T-helper 17 cell (primary cell): Measurements from ENCODE around the gene EFHB. TPM values are rescaled to one million over a fixed set of nuclear protein-coding genes. Genes with fewer than 3 reads are reported as not detected.

Experiments used
- ATAC-seq: fragments of 150-1000 bp; cut with Tn5 transposase; 2 replicates; pipeline ENCODE4 v1.10.0; 2021; ENCODE audit warnings: mild to moderate bottlenecking, moderate library complexity
- DNase-seq, 3 donors: peaks; one replicate each; pipeline versions ENCODE4 v3.0.0 to v3.0.0-alpha.2; 2020 to 2021
- H3K9me3 ChIP-seq: one replicate; pipeline ENCODE4 v1.7.0; 2013; ENCODE audit warnings: low read length, mild to moderate bottlenecking; ENCODE audit not compliant: control insufficient read depth, poor library complexity, severe bottlenecking
- H3K27ac Mint-ChIP-seq: one replicate; pipeline ENCODE4 v1.8.0; 2022; ENCODE audit warnings: mild to moderate bottlenecking, moderate library complexity, mixed read lengths
- H3K27me3 Mint-ChIP-seq: one replicate; pipeline ENCODE4 v1.8.0; 2022; ENCODE audit warnings: mixed read lengths
- H3K36me3 Mint-ChIP-seq: one replicate; pipeline ENCODE4 v1.8.0; 2022; ENCODE audit warnings: low read depth, mixed read lengths
- H3K4me1 Mint-ChIP-seq: one replicate; pipeline ENCODE4 v1.8.0; 2022; ENCODE audit warnings: mild to moderate bottlenecking, mixed read lengths
- H3K4me3 Mint-ChIP-seq: one replicate; pipeline ENCODE4 v1.8.0; 2022; ENCODE audit warnings: mild to moderate bottlenecking, moderate library complexity, mixed read lengths
- total RNA-seq, 4 donors: library from RNA in 2 of 4; stranded (reverse) in 2 of 4; gene quantifications; one replicate each; pipeline ENCODE4 v1.2.3 and lab custom pipeline; 2022 to 2026

EFHB gene
- total RNA-seq, 2 donors from 2014 or later, result 0.68 to 1.0 TPM

GRCh38 chr3:19946832-19947548, 13.0 kb upstream of the EFHB start, which contains the start of gene RAB5A:
RAB5A (plus strand) TSS chr3:19947097; CDS start chr3:19950899, 3,802 bp downstream.
- H3K9me3 ChIP-seq, result no peaks in the 10 kb centered on the region
- Mint-ChIP-seq H3K36me3 (peaks cover 10% of the 10 kb centered on the region), H3K4me1 (peaks cover 37% of the 10 kb centered on the region), H3K4me3 (peak within 1 kb of the TSS; percentile 99), H3K27ac (peak within 1 kb of the TSS; percentile 98), H3K27me3 (no peaks in the 10 kb centered on the region)
- ATAC-seq (peak; percentile 83), DNase-seq (peak; percentile 91 to 95 (median 93))

- peaks cover 6% of the 10 kb centered on the region for H3K36me3 Mint-ChIP-seq
- no peak for DNase-seq
- no peaks in the 10 kb centered on the region for H3K27me3 Mint-ChIP-seq
- H3K9me3 ChIP-seq, result no peaks in the 10 kb centered on the region
- H3K4me1 Mint-ChIP-seq, result peaks cover 33% of the 10 kb centered on the region
- ATAC-seq, result peak; percentile 5
- peak overlapping the region; percentile 99 for H3K4me3 Mint-ChIP-seq
- H3K27ac Mint-ChIP-seq, result peak overlapping the region; percentile 98
Measured at GRCh38 chr3:19945969-19946831, 12.2 kb upstream of the EFHB start.

- Mint-ChIP-seq H3K4me1 (peaks cover 30% of the 10 kb centered on the region), H3K27ac (peak overlapping the region; percentile 98), H3K27me3 (no peaks in the 10 kb centered on the region), H3K4me3 (peak overlapping the region; percentile 99), H3K36me3 (peaks cover 6% of the 10 kb centered on the region)
- DNase-seq (no peak), ATAC-seq (no peak)
- no peaks in the 10 kb centered on the region for H3K9me3 ChIP-seq
Measured at GRCh38 chr3:19945534-19945933, 11.5 kb upstream of the EFHB start.

- DNase-seq (no peak), ATAC-seq (no peak)
- no peaks in the 10 kb centered on the region for H3K9me3 ChIP-seq
- Mint-ChIP-seq H3K4me3 (no peak overlapping the region), H3K27me3 (peaks cover 7% of the 10 kb centered on the region), H3K27ac (no peak overlapping the region), H3K36me3 (peaks cover 8% of the 10 kb centered on the region), H3K4me1 (peaks cover 2% of the 10 kb centered on the region)
Measured at GRCh38 chr3:19940643-19941042, 6.6 kb upstream of the EFHB start.

GRCh38 chr3:19938295-19938627, 4.2 kb upstream of the EFHB start:
- peaks cover 7% of the 10 kb centered on the region for H3K27me3 Mint-ChIP-seq
- no peak for ATAC-seq
- no peak overlapping the region for H3K27ac Mint-ChIP-seq
- no peaks in the 10 kb centered on the region for H3K4me1 Mint-ChIP-seq
- peaks cover 8% of the 10 kb centered on the region for H3K36me3 Mint-ChIP-seq
- no peak for DNase-seq
- no peaks in the 10 kb centered on the region for H3K9me3 ChIP-seq
- H3K4me3 Mint-ChIP-seq, result no peak overlapping the region

- ATAC-seq (no peak), DNase-seq (no peak)
- peaks cover 10% of the 10 kb centered on the region for H3K36me3 Mint-ChIP-seq
- peaks cover 12% of the 10 kb centered on the region for H3K27me3 Mint-ChIP-seq
- no peaks in the 10 kb centered on the region for H3K9me3 ChIP-seq
- H3K4me3 Mint-ChIP-seq, result no peak overlapping the region
- no peak overlapping the region for H3K27ac Mint-ChIP-seq
- H3K4me1 Mint-ChIP-seq, result no peaks in the 10 kb centered on the region
Measured at GRCh38 chr3:19937459-19938294, 3.7 kb upstream of the EFHB start.

GRCh38 chr3:19932422-19932821, 1.6 kb downstream of the EFHB start:
- Mint-ChIP-seq H3K27ac (no peak overlapping the region), H3K4me3 (no peak overlapping the region), H3K27me3 (peaks cover 14% of the 10 kb centered on the region)

GRCh38 chr3:19931767-19932188, 2.2 kb downstream of the EFHB start:
- H3K4me3 Mint-ChIP-seq, result no peak overlapping the region

More at GRCh38 chr3:19932422-19932821, 1.6 kb downstream of the EFHB start:
- no peaks in the 10 kb centered on the region for H3K9me3 ChIP-seq
- Mint-ChIP-seq H3K4me1 (peaks cover 9% of the 10 kb centered on the region), H3K36me3 (peaks cover 4% of the 10 kb centered on the region)
- no peak for DNase-seq
- ATAC-seq, result no peak

GRCh38 chr3:19931180-19931692, 2.8 kb downstream of the EFHB start:
- peaks cover 9% of the 10 kb centered on the region for H3K4me1 Mint-ChIP-seq
- DNase-seq, result no peak
- H3K4me3 Mint-ChIP-seq, result no peak overlapping the region
- no peak overlapping the region for H3K27ac Mint-ChIP-seq
- H3K36me3 Mint-ChIP-seq, result peaks cover 4% of the 10 kb centered on the region
- H3K27me3 Mint-ChIP-seq, result peaks cover 20% of the 10 kb centered on the region
- H3K9me3 ChIP-seq, result no peaks in the 10 kb centered on the region
- peak; percentile 53 for ATAC-seq

More at GRCh38 chr3:19931767-19932188, 2.2 kb downstream of the EFHB start:
- ATAC-seq (no peak), DNase-seq (no peak)
- H3K9me3 ChIP-seq, result no peaks in the 10 kb centered on the region
- Mint-ChIP-seq H3K36me3 (peaks cover 4% of the 10 kb centered on the region), H3K27ac (no peak overlapping the region), H3K4me1 (peaks cover 9% of the 10 kb centered on the region), H3K27me3 (peaks cover 20% of the 10 kb centered on the region)

- H3K36me3 Mint-ChIP-seq, result no peaks in the 10 kb centered on the region
- H3K27ac Mint-ChIP-seq, result no peak overlapping the region
- DNase-seq (no peak), ATAC-seq (no peak)
- no peak overlapping the region for H3K4me3 Mint-ChIP-seq
- H3K9me3 ChIP-seq, result no peaks in the 10 kb centered on the region
- no peaks in the 10 kb centered on the region for H3K27me3 Mint-ChIP-seq
- no peaks in the 10 kb centered on the region for H3K4me1 Mint-ChIP-seq
Measured at GRCh38 chr3:19920401-19921080, 13.5 kb downstream of the EFHB start.

GRCh38 chr3:19917167-19917566, 16.9 kb downstream of the EFHB start:
- H3K4me3 Mint-ChIP-seq, result no peak overlapping the region
- ATAC-seq (no peak), DNase-seq (no peak)
- H3K36me3 Mint-ChIP-seq, result no peaks in the 10 kb centered on the region
- H3K9me3 ChIP-seq, result no peaks in the 10 kb centered on the region
- H3K27ac Mint-ChIP-seq, result no peak overlapping the region
- no peaks in the 10 kb centered on the region for H3K27me3 Mint-ChIP-seq
- no peaks in the 10 kb centered on the region for H3K4me1 Mint-ChIP-seq

- H3K36me3 Mint-ChIP-seq, result no peaks in the 10 kb centered on the region
- H3K27me3 Mint-ChIP-seq, result no peaks in the 10 kb centered on the region
- DNase-seq, result no peak
- no peak overlapping the region for H3K27ac Mint-ChIP-seq
- H3K4me1 Mint-ChIP-seq, result no peaks in the 10 kb centered on the region
- H3K4me3 Mint-ChIP-seq, result no peak overlapping the region
- no peak for ATAC-seq
- no peaks in the 10 kb centered on the region for H3K9me3 ChIP-seq
Measured at GRCh38 chr3:19911452-19911851, 22.6 kb downstream of the EFHB start.
